Measurements from ENCODE around the gene RTF1.

RTF1 gene

DNA sequence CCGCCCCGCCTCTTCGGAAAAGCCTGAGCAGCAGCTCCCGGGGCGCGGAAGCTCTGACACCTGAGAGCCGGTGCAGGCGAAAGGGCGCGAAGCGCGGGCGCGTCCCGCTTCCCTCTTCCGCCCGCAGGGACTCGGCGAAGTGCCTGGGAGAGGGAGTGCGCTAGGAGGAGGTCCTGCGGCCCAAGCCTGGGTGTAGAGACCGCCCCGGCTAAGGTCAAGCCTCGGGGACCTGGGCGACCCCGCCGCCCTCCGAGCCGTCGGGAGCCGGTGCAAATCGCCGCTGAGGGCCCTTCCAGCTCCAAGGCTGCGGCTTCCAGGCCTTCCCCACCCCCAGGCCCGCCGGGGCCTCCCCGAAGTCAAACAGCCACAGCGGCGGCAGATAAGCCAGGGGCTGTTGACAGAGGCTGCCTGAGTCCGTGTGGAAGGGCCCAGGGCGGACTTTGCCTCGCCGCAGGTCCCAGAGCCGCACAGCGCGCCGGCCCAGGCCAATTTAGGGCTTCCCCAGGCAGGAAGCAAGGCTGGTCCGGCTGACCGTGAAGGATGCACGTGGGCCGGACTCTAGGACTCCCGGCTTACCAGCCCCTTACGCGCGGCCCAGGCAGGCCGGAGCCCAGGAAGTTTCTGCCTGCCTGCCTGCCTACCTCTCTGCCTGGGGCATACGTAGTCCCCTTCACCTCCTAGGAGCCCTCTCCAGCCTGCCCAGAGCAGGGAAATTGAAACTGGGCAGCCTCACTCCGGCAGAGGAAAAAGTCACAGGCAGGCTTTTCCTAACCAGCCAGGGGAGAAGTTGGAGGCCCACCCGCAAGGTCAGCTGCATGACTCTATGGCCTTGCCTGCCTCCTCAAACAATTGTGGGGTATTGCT, 79.1 kb downstream of the RTF1 start:
- no peak overlapping the region for H3K27ac ChIP-seq
- TF ChIP-seq, protein P1, sequence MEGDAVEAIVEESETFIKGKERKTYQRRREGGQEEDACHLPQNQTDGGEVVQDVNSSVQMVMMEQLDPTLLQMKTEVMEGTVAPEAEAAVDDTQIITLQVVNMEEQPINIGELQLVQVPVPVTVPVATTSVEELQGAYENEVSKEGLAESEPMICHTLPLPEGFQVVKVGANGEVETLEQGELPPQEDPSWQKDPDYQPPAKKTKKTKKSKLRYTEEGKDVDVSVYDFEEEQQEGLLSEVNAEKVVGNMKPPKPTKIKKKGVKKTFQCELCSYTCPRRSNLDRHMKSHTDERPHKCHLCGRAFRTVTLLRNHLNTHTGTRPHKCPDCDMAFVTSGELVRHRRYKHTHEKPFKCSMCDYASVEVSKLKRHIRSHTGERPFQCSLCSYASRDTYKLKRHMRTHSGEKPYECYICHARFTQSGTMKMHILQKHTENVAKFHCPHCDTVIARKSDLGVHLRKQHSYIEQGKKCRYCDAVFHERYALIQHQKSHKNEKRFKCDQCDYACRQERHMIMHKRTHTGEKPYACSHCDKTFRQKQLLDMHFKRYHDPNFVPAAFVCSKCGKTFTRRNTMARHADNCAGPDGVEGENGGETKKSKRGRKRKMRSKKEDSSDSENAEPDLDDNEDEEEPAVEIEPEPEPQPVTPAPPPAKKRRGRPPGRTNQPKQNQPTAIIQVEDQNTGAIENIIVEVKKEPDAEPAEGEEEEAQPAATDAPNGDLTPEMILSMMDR (conservative IDR thresholded peaks at IDR 0.05) = no peak

DNA sequence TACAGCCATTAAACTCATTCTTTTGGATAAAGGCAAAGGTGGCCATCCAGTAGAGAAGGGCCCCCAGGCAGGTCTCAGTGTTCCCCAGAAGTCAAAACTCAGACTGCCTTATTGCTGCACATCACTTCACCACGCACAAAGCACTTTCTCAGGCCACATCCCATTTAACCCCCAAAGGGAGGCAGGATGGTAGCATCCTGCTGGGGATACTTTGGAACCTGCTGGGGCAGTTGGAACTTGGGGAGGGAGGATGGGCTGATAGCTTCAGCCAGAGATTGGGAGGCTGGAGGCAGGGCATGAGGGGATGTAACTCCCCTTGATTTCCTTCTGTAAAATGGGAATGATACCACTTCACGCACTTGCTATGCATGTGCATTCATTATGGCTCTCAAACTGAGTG, 81.8 kb downstream of the RTF1 start:
- TF ChIP-seq, protein P1 (conservative IDR thresholded peaks at IDR 0.05) = no peak

DNA sequence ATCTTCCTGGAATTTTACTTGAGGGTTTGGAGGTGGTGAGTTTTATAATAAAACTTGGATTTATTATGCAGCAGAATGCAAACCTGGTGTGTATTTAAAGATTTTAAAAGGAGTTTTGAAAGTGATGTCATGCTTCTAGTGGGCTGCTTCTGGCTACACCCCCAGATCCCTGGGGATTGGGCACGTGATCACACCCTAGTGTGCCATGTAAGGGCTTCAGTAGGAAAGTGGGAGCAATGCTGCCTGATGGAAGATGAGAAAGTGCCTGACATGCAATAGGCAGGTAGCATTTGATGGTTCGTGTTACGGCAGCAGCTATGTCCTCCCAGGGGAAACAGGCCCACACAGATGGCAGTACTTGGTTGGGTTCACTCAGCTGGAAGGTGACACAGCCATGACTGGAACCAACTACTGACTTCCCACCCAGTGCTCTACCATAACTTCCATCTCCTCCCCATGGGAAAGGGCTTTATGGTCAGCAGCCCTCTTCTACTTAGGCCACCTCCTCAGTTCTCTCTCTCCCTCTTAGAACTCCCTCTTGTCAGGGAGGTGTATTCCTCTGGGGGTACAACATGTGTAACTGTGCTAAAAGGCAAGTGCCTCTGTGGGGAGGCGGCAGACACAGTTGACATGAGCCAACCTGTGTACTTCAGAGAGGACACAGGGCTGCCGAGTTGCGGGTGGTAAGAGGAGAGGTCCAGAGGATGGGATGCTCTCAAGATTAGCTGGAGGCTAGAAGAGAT, 82.4 kb downstream of the RTF1 start:
- TF ChIP-seq, protein P1 (conservative IDR thresholded peaks at IDR 0.05) = no peak
- H3K27ac ChIP-seq = no peak overlapping the region

More for the DNA sequence above, 81.8 kb downstream of the RTF1 start:
- H3K27ac ChIP-seq = no peak overlapping the region

DNA sequence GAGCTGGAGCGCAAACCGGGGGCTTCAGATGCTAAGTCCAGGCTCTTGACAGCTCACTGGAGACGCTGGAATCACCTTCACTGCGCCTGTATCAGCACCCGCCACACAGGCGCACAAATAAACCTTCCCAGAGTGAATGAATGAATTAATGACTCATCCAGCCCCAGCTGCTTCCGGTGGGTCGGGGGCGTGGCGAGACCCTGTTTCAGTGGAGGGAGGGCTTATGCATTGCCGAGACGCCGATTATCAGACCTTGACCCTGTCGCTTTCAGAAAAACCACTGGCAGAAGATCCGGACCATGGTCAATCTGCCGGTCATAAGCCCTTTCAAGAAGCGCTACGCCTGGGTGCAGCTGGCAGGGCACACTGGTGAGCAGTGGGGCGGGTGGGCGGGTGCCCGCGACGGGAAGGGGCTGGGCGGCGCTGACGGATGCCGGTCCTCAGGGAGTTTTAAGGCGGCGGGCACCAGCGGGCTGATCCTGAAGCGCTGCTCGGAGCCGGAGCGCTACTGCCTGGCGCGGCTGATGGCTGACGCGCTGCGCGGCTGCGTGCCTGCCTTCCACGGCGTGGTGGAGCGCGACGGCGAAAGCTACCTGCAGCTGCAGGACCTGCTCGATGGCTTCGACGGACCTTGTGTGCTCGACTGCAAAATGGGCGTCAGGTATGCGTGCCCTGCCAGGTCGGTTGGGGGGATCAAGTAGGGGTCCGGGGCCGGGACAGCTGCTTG, 84.5 kb downstream of the RTF1 start:
- TF ChIP-seq, protein P1 (conservative IDR thresholded peaks at IDR 0.05) = no peak
- H3K27ac ChIP-seq = no peak overlapping the region

DNA sequence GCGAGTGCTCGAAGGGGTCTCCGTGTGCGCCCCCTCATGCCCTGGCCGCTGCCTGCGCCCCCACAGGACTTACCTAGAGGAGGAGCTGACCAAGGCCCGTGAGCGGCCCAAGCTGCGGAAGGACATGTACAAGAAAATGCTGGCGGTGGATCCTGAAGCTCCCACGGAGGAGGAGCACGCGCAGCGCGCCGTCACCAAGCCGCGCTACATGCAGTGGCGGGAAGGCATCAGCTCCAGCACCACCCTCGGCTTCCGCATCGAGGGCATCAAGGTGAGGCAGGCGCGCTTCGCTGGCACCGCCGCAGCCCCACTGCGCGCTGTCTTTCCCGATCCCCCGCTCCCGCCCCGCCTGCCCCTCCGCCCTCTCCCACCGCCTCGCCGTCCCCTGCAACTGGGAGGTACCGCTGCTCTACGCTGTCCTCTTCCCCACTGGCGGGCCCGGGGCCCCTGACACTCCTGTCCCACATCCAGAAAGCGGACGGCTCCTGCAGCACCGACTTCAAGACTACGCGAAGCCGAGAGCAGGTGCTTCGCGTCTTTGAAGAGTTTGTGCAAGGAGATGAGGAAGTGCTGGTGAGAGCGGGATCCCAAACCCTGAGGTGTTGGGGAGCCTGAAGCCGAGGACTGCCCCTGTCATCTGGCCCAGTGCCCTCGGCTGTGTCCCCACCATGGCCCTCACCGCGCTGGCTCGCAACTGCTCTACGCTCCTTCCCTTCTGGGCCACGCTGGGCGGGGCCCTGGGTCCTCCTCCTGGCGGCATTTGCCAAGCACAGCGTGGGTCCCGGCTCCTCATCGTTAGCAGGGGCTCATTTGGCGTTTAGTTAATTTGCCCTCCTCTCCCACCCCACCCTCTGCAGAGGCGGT, 85.3 kb downstream of the RTF1 start:
- TF ChIP-seq, protein P1 (conservative IDR thresholded peaks at IDR 0.05) = no peak
- peak overlapping the region; percentile 9; the same call in 1 of the 2 replicates for H3K27ac ChIP-seq

DNA sequence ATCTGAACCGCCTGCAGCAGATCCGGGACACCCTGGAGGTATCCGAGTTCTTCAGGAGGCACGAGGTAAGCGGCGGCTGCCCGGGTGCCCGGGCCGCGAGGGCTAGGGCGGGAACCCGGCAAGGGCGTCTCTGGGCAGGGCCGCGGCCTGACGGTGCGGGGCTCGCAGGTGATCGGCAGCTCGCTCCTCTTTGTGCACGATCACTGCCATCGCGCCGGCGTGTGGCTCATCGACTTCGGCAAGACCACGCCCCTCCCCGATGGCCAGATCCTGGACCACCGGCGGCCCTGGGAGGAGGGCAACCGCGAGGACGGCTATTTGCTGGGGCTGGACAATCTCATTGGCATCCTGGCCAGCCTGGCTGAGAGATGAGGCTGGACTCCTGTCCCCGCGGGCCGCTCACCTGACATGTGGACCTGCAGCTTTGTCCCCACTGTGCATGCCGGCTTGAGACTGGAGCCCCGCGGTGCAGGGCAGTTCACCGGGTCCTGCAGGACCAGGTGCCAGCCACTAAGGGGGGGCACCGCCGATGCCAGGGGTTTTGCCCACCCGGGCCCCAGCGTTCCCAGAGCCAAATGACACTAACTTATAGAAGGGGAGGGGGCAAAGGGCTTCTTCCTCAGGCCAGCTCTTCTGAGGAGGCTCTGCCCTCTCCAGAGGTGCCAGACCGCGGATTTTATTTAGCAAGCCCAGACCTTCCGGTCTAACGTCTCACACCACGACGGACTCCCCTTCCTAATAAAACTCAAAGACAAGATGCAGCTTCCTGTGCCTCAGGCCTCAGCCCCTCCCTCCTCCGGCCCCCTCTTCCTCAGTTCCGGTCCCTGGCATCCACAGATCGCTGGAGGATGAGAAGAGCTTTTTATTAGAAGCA, 86.1 kb downstream of the RTF1 start:
- H3K27ac ChIP-seq = peak overlapping the region; percentile 9; the same call in 1 of the 2 replicates
- TF ChIP-seq, protein P1 (conservative IDR thresholded peaks at IDR 0.05) = no peak

All from VCaP (cell line).